ENCODE data around the gene CCDC54. TPM values are rescaled to one million over a fixed set of nuclear protein-coding genes. Genes with fewer than 3 reads are reported as not detected.

The CCDC54 gene
- total RNA-seq, 1 donor from 2014 or later, result not detected

- H3K4me3 ChIP-seq, result no peak overlapping the region
- H3K36me3 ChIP-seq, result no peaks in the 10 kb centered on the region
- no peak for TF ChIP-seq POLR2AphosphoS5 (IDR thresholded peaks at IDR 0.05; ENCODE audit: insufficient read depth in 1 of 2, low read depth in 1 of 2)
- TF ChIP-seq POLR2A (IDR thresholded peaks at IDR 0.05), result no peak
- no peak for TF ChIP-seq CTCF (IDR thresholded peaks at IDR 0.05)
- intact Hi-C loops (cut with DNase I), result no loop called here
- DNase-seq (ENCODE audit: extremely low spot score in 2 of 2), result no peak
- no peak overlapping the region for H3K27ac ChIP-seq
- H3K9me3 ChIP-seq, result no peaks in the 10 kb centered on the region
- H3K27me3 ChIP-seq, result no peaks in the 10 kb centered on the region
- no peaks in the 10 kb centered on the region for H3K4me1 ChIP-seq
Observed at GRCh38 chr3:107421881-107422280, 44.6 kb downstream of the CCDC54 start.

GRCh38 chr3:107425033-107425432 is 47.8 kb downstream of the CCDC54 start:
- intact Hi-C loops (cut with DNase I), result no loop called here
- no peak overlapping the region for H3K27ac ChIP-seq
- no peak for TF ChIP-seq POLR2A (IDR thresholded peaks at IDR 0.05)
- TF ChIP-seq POLR2AphosphoS5 (IDR thresholded peaks at IDR 0.05; ENCODE audit: insufficient read depth in 1 of 2, low read depth in 1 of 2), result no peak
- TF ChIP-seq CTCF (IDR thresholded peaks at IDR 0.05), result no peak

GRCh38 chr3:107426223-107426622 is 49.0 kb downstream of the CCDC54 start:
- H3K9me3 ChIP-seq, result no peaks in the 10 kb centered on the region
- no peak overlapping the region for H3K27ac ChIP-seq
- no peak for TF ChIP-seq POLR2AphosphoS5 (IDR thresholded peaks at IDR 0.05; ENCODE audit: insufficient read depth in 1 of 2, low read depth in 1 of 2)
- TF ChIP-seq CTCF (IDR thresholded peaks at IDR 0.05), result no peak
- no peak for TF ChIP-seq POLR2A (IDR thresholded peaks at IDR 0.05)
- H3K4me1 ChIP-seq, result peaks cover 16% of the 10 kb centered on the region
- intact Hi-C loops (cut with DNase I), result no loop called here
- no peaks in the 10 kb centered on the region for H3K27me3 ChIP-seq
- DNase-seq (ENCODE audit: extremely low spot score in 2 of 2), result no peak
- H3K4me3 ChIP-seq, result no peak overlapping the region
- no peaks in the 10 kb centered on the region for H3K36me3 ChIP-seq

More at GRCh38 chr3:107425033-107425432, 47.8 kb downstream of the CCDC54 start:
- H3K4me3 ChIP-seq, result no peak overlapping the region
- H3K9me3 ChIP-seq, result no peaks in the 10 kb centered on the region
- H3K36me3 ChIP-seq, result no peaks in the 10 kb centered on the region
- peaks cover 6% of the 10 kb centered on the region for H3K4me1 ChIP-seq
- no peaks in the 10 kb centered on the region for H3K27me3 ChIP-seq
- no peak for DNase-seq (ENCODE audit: extremely low spot score in 2 of 2)

Other genes starting within 250 kb of the CCDC54 start
- 39.5 TPM for gene BBX, start 145.5 kb downstream of the CCDC54 start, total RNA-seq